WTC11 (cell line): ENCODE data around the gene NEUROG1. TPM values are rescaled to one million over a fixed set of nuclear protein-coding genes. Genes with fewer than 3 reads are reported as not detected.

ENCODE experiments used
- ATAC-seq: fragments of 200-7000 bp; cut with Tn5 transposase; 2 replicates; pipeline ENCODE4 v1.10.0; 2021; ENCODE audit warnings: mild to moderate bottlenecking, moderate library complexity
- CTCF ChIA-PET: fragments of 300-600 bp; sonication (Branson Sonifier 250); formaldehyde crosslinking; loops from one replicate; lab custom pipeline; 2021; ENCODE audit warnings: antibody characterized with exemption; lab: Charles Lee
- POLR2A ChIA-PET: fragments of 350-600 bp; sonication (Branson Sonifier 250); formaldehyde crosslinking; loops from one replicate; lab custom pipeline; 2021; ENCODE audit warnings: antibody characterized with exemption; lab: Charles Lee
- DNase-seq: peaks from one replicate; pipeline ENCODE4 v3.0.0; 2021; ENCODE audit warnings: low spot score
- H3K27ac Mint-ChIP-seq: 2 replicates; pipeline ENCODE4 v1.8.0; 2021; ENCODE audit warnings: mixed read lengths
- H3K27me3 Mint-ChIP-seq: 2 replicates; pipeline ENCODE4 v1.8.0; 2021; ENCODE audit warnings: low read depth, mild to moderate bottlenecking, moderate library complexity, mixed read lengths
- H3K36me3 Mint-ChIP-seq: 2 replicates; pipeline ENCODE4 v1.8.0; 2021; ENCODE audit warnings: mixed read lengths
- H3K4me1 Mint-ChIP-seq: 2 replicates; pipeline ENCODE4 v1.8.0; 2022; ENCODE audit warnings: mixed read lengths
- H3K4me3 Mint-ChIP-seq: 2 replicates; pipeline ENCODE4 v1.8.0; 2021; ENCODE audit warnings: mild to moderate bottlenecking, moderate library complexity, mixed read lengths
- H3K9me3 Mint-ChIP-seq: 2 replicates; pipeline ENCODE4 v1.8.0; 2021; ENCODE audit warnings: mixed read lengths
- CDX4 ChIP-seq: fragments of 250-450 bp; sonication (Bioruptor Pico); IDR thresholded peaks from 2 replicates; pipeline ENCODE4 v1.9.0; 2021; ENCODE audit warnings: moderate library complexity, mild to moderate bottlenecking, inconsistent platforms, borderline replicate concordance
- ELF4 ChIP-seq: sonication (generic); formaldehyde crosslinking; IDR thresholded peaks from 2 replicates; pipeline ENCODE4 v1.8.1; 2022; ENCODE audit warnings: low read depth, mild to moderate bottlenecking, moderate library complexity, missing genetic modification reagents
- ETV6 ChIP-seq: sonication (generic); formaldehyde crosslinking; IDR thresholded peaks from 2 replicates; pipeline ENCODE4 v1.8.1; 2022; ENCODE audit warnings: mild to moderate bottlenecking, missing genetic modification reagents
- FOXP1 ChIP-seq: sonication (generic); formaldehyde crosslinking; IDR thresholded peaks from 2 replicates; pipeline ENCODE4 v1.8.0; 2022; ENCODE audit warnings: missing genetic modification reagents, mild to moderate bottlenecking, moderate library complexity, borderline replicate concordance
- GABPB1 ChIP-seq: sonication (generic); formaldehyde crosslinking; IDR thresholded peaks from 2 replicates; pipeline ENCODE4 v1.8.1; 2023; ENCODE audit warnings: mild to moderate bottlenecking, missing genetic modification reagents
- GRHL2 ChIP-seq: fragments of 250-450 bp; sonication (Bioruptor Pico); IDR thresholded peaks from 2 replicates; pipeline ENCODE4 v1.8.0; 2022; ENCODE audit warnings: mild to moderate bottlenecking, moderate library complexity; ENCODE audit not compliant: insufficient replicate concordance, severe bottlenecking
- GTF2I ChIP-seq: fragments of 250-450 bp; sonication (Bioruptor Pico); conservative IDR thresholded peaks from 2 replicates; pipeline ENCODE4 v1.4.0; 2021; ENCODE audit warnings: mild to moderate bottlenecking
- IRF1 ChIP-seq: sonication (generic); formaldehyde crosslinking; IDR thresholded peaks from 2 replicates; pipeline ENCODE4 v1.8.0; 2023; ENCODE audit warnings: missing genetic modification reagents
- KAT7 ChIP-seq: sonication (generic); formaldehyde crosslinking; IDR thresholded peaks from 2 replicates; pipeline ENCODE4 v1.8.1; 2023; ENCODE audit warnings: missing genetic modification reagents, mild to moderate bottlenecking, borderline replicate concordance
- MLX ChIP-seq: sonication (generic); formaldehyde crosslinking; IDR thresholded peaks from 2 replicates; pipeline ENCODE4 v1.8.1; 2023; ENCODE audit warnings: mild to moderate bottlenecking, missing genetic modification reagents, moderate library complexity
- NR3C1 ChIP-seq: sonication (generic); formaldehyde crosslinking; conservative IDR thresholded peaks from 2 replicates; pipeline ENCODE4 v1.8.1; 2023; ENCODE audit warnings: low read depth, mild to moderate bottlenecking, missing genetic modification reagents
- PRRX2 ChIP-seq: fragments of 250-450 bp; sonication (Bioruptor Pico); IDR thresholded peaks from 2 replicates; pipeline ENCODE4 v1.8.0; 2021; ENCODE audit warnings: mild to moderate bottlenecking
- SMAD3 ChIP-seq: sonication (generic); formaldehyde crosslinking; IDR thresholded peaks from 2 replicates; pipeline ENCODE4 v1.8.0; 2022; ENCODE audit warnings: missing genetic modification reagents, mild to moderate bottlenecking, borderline replicate concordance
- SP1 ChIP-seq: sonication (generic); formaldehyde crosslinking; conservative IDR thresholded peaks from 2 replicates; pipeline ENCODE4 v1.8.1; 2022; ENCODE audit warnings: missing genetic modification reagents
- STAT6 ChIP-seq: sonication (generic); formaldehyde crosslinking; conservative IDR thresholded peaks from 2 replicates; pipeline ENCODE4 v1.8.1; 2023; ENCODE audit warnings: mild to moderate bottlenecking, low read depth, missing genetic modification reagents, moderate library complexity
- TCF7 ChIP-seq: sonication (generic); formaldehyde crosslinking; IDR thresholded peaks from 2 replicates; pipeline ENCODE4 v1.8.0; 2022; ENCODE audit warnings: mild to moderate bottlenecking, low read depth, missing genetic modification reagents, moderate library complexity
- USF1 ChIP-seq: sonication (generic); formaldehyde crosslinking; IDR thresholded peaks from 2 replicates; pipeline ENCODE4 v1.8.0; 2022; ENCODE audit warnings: mild to moderate bottlenecking, missing genetic modification reagents
- ZBTB43 ChIP-seq: sonication (generic); formaldehyde crosslinking; IDR thresholded peaks from 2 replicates; pipeline ENCODE4 v1.8.1; 2023; ENCODE audit warnings: mild to moderate bottlenecking, missing genetic modification reagents
- ZNF317 ChIP-seq: sonication (generic); formaldehyde crosslinking; IDR thresholded peaks from 2 replicates; pipeline ENCODE4 v1.8.1; 2023; ENCODE audit warnings: low read depth, mild to moderate bottlenecking, moderate library complexity, missing genetic modification reagents, borderline replicate concordance
- ZNF532 ChIP-seq: fragments of 250-450 bp; sonication (Bioruptor Pico); IDR thresholded peaks from 2 replicates; pipeline ENCODE4 v1.9.0; 2021; ENCODE audit warnings: mild to moderate bottlenecking, borderline replicate concordance
- ZNF671 ChIP-seq: fragments of 250-450 bp; sonication (Bioruptor Pico); IDR thresholded peaks from 2 replicates; pipeline ENCODE4 v1.8.0; 2021; ENCODE audit warnings: mild to moderate bottlenecking
- total RNA-seq: library from RNA; stranded (reverse); gene quantifications from 3 replicates; pipeline ENCODE4 v1.2.3, GENCODE V29; 2021

Gene NEUROG1
- total RNA-seq, 1 experiment from 2014 or later = 0.13 TPM

- H3K36me3 Mint-ChIP-seq = no peaks in the 10 kb centered on the region
- CTCF ChIA-PET = interaction anchor here (1.9 to 2.6 kb wide), 3 partner anchors 44 to 53 kb away, joined by 7 to 15 read pairs (median 14); no protein-coding TSS in a partner anchor
- no peaks in the 10 kb centered on the region for H3K9me3 Mint-ChIP-seq
- TF ChIP-seq NR3C1 (CRISPR knock-in tag) (no peak), KAT7 (no peak), CDX4 (CRISPR knock-in tag) (no peak), USF1 (CRISPR knock-in tag) (no peak), ZNF317 (CRISPR knock-in tag) (no peak), GABPB1 (no peak), GRHL2 (CRISPR knock-in tag) (no peak), ZNF532 (CRISPR knock-in tag) (no peak), TCF7 (CRISPR knock-in tag) (no peak), FOXP1 (no peak), GTF2I (no peak), MLX (CRISPR knock-in tag) (no peak), PRRX2 (no peak)
- TF ChIP-seq, all 79 proteins: peak for 0
- Mint-ChIP-seq H3K27ac (no peak overlapping the region), H3K4me3 (no peak overlapping the region), H3K4me1 (peaks cover 17% of the 10 kb centered on the region), H3K27me3 (peaks cover 68% of the 10 kb centered on the region)
- ATAC-seq (no peak), DNase-seq (no peak)
- POLR2A ChIA-PET = interaction anchor here (0.5 to 0.6 kb wide), 2 partner anchors 23 to 189 kb away, joined by 3 read pairs; no protein-coding TSS in a partner anchor
Observed at GRCh38 chr5:135509995-135510394, 25.8 kb downstream of the NEUROG1 start.

GRCh38 chr5:135508496-135509005 is 27.2 kb downstream of the NEUROG1 start:
- Mint-ChIP-seq H3K27ac (no peak overlapping the region), H3K9me3 (no peaks in the 10 kb centered on the region), H3K27me3 (peaks cover 78% of the 10 kb centered on the region), H3K4me3 (peak overlapping the region; percentile 45), H3K36me3 (no peaks in the 10 kb centered on the region), H3K4me1 (peaks cover 17% of the 10 kb centered on the region)
- TF ChIP-seq NR3C1 (CRISPR knock-in tag) (no peak), ELF4 (CRISPR knock-in tag) (no peak), ZNF671 (no peak), SMAD3 (CRISPR knock-in tag) (no peak), KAT7 (no peak)
- CTCF ChIA-PET = interaction anchor here (0.6 to 2.6 kb wide), 5 partner anchors 17 to 51 kb away, joined by 3 to 15 read pairs (median 7); no protein-coding TSS in a partner anchor
- DNase-seq (peak; percentile 40), ATAC-seq (peak; percentile 79)
- POLR2A ChIA-PET = no interaction called here

GRCh38 chr5:135505973-135506372 is 29.8 kb downstream of the NEUROG1 start:
- H3K4me3 Mint-ChIP-seq = no peak overlapping the region
- H3K27me3 Mint-ChIP-seq = peaks cover 88% of the 10 kb centered on the region
- no peak overlapping the region for H3K27ac Mint-ChIP-seq
- H3K9me3 Mint-ChIP-seq = no peaks in the 10 kb centered on the region
- POLR2A ChIA-PET = interaction anchor here (0.6 kb wide), 1 partner anchor 32 kb away, joined by 4 read pairs; no protein-coding TSS in a partner anchor
- H3K4me1 Mint-ChIP-seq = peaks cover 17% of the 10 kb centered on the region
- no peak for DNase-seq
- no peaks in the 10 kb centered on the region for H3K36me3 Mint-ChIP-seq
- no peak for ATAC-seq
- CTCF ChIA-PET = interaction anchor here (0.6 kb wide), 1 partner anchor 202 kb away, joined by 5 read pairs; no protein-coding TSS in a partner anchor
- TF ChIP-seq ZBTB43 (CRISPR knock-in tag) (no peak), ETV6 (CRISPR knock-in tag) (no peak), ELF4 (CRISPR knock-in tag) (no peak), STAT6 (CRISPR knock-in tag) (no peak), IRF1 (CRISPR knock-in tag) (no peak), SP1 (CRISPR knock-in tag) (no peak)
